ENCODE data around the gene CAVIN1.
"Not testable (repeated sequence)": the region's sequence is repeated elsewhere in the genome, so short reads cannot be mapped to it uniquely, and the experiment has no call there.

Gene CAVIN1

DNA sequence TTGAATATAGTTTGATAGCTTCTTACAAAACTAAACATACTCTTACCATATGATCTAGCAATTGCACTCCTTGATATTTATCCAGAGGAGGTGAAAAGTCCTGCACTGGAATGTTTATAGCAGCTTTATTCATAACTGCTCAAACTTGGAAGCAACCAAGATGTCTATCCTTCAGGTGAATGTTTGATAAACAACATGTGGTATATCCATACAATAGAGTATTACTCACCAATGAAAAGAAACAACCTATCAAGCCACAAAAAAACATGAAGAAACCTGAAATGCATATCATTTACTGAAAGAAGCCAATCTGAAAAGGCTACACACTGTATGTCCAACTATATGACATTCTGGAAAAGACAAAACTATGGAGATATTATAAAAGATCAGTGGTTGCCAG, 50.9 kb downstream of the CAVIN1 start:
- no peak for DNase-seq

DNA sequence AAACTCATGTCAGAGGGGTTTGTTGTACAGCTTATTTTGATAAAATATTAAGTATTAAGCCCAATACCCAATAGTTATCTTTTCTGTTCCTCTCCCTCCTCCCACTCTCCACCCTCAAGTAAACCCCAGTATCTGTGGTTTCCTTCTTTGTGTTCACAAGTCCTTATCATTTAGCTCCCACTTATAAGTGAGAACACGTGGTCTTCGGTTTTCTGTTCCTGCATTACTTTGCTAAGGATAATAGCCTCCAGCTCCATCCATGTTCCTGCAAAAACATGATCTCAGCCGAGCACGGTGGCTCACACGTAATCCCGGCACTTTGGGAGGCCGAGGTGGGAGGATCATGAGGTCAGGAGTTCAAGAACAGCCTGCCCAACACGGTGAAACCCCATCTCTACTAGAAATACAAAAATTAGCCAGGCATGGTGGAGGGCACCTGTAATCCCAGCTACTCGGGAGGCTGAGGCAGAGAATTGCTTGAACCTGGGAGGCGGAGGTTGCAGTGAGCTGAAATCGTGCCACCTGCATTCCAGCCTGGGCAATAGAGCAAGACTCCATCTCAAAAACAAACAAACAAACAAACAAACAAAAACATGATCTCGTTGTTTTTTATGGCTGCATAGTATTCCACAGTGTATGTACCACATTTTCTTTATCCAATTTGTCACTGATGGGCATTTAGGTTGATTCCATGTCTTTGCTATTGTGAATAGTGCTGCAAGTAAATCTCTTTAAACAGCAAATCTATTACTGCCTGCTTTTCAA, 54.1 kb downstream of the CAVIN1 start:
- not testable (repeated sequence) for DNase-seq

DNA sequence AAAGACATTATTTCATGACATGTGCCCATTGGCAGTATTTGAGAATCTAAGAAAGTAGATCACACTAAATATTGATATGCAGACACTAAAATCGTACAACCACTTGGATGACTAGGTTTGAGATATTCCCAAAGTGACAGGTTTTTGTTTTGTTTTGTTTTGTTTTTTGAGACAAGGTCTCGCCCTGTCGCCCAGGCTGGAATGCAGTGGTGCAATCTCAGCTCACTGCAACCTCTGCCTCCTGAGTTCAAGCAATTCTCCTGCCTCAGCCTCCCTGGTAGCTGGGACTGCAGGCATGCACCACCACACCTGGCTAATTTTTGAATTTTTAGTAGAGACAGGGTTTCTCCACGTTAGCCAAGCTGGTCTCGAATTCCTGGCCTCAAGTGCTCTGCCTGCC, 54.7 kb downstream of the CAVIN1 start:
- not testable (repeated sequence) for DNase-seq

DNA sequence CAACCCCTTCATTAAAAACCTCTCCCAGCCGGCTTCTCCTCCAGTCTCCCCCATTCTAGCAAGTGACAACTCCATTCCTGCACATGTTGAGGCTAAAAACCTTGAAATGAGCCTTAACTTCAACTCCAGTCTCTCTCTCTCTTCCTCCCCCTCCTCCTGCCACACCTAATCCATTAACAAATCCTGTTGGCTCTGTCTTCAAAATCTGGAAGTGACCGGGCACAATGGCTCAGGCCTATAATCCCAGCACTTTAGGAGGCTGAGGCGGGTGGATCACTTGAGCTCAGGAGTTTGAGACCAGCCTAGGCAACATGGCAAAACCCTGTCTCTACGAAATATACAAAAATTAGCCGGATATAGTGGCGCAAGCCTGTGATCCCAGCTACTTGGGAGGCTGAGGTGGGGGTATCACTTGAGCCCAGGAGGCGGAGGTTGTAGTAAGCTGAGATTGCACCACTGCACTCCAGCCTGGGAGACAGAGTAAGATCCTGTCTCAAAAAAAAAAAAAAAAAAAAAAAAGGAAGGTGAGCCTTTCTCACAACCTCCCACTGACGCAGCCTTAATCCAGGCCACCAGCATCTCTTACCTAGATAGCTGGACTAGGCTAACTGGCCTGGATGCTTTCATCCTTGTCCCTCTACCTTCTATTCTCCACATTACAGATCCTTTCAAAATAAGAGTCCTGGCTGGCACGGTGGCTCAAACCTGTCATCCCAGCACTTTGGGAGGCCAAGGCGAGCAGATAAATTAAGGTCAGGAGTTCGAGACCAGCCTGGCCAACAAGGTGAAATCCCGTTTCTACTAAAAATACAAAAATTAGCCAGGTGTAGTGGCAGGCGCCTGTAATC, 56.7 kb downstream of the CAVIN1 start:
- DNase-seq, result not testable (repeated sequence)

DNA sequence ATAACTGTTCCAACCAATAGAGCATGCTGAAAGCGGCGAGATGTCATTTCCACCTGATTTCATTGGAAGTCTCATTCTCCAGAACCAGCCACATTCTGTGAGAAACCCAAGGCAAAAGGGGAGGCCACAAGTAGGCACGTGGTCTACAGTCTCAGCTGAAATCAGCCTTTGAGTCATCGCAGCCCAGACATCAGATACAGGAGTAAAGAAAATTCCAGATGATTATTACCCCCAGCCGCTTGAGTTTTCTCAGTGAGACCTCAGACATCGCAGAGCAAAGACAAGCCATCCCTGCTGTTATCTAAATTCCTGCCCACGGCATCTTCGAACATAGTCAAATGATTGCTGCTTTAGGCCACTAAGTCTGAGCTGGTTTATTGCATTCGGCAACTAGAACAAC, 57.9 kb downstream of the CAVIN1 start:
- DNase-seq, result no peak

DNA sequence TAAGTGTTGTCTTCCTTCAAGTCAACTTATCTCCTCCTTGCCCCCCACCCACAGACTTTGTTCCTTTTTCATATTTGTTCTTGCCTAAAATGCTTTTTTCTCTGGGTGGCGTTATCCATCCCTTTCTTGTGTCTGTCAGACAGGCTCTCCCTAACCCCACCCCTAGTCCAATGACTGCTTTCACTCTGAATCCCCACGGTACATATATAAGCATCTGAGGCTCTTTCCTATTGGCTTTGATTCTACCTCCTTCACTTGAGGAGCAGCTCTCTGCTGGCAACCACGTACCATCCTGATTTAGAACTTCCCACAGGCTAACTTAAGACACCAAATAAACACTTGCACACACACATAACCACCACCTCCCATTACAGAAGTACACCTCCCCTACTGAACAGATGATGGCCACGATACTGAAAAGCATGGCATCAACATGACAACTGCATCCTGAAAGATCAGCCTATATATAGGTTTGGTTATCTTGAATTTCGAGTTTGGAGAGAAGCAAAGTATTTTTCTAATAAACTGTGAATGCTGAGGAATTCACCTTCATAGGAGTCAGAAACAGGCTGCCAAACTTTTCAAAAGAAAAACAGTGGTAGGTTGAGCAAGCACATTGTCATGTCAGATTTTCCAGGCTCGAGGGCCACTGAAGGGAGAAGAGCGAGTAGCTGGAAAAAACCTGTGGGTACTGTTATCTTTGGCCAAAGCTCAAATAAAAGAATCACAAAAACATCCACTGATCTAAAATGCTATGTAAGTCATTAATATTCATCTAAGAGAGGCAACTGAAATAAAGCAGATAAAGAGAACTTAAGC, 59.1 kb downstream of the CAVIN1 start:
- no peak for DNase-seq

DNA sequence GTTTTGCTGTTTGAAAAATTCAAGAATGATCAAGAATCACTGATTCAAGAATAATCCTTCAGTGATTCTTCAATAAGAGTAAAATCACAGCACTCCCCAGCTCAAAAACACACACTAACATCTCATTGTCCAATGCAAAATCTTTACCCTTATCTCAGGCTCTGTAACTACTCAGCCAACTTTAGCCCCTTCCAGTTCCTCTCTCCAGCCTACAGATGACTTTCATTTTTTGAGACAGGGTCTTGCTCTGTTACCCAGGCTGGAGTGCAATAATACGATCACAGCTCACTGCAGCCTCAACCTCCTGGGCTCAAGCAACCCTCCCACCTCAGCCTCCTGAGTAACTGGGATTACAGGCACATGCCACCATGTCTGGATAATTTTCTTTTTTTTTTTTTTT, 59.8 kb downstream of the CAVIN1 start:
- no peak for DNase-seq

DNA sequence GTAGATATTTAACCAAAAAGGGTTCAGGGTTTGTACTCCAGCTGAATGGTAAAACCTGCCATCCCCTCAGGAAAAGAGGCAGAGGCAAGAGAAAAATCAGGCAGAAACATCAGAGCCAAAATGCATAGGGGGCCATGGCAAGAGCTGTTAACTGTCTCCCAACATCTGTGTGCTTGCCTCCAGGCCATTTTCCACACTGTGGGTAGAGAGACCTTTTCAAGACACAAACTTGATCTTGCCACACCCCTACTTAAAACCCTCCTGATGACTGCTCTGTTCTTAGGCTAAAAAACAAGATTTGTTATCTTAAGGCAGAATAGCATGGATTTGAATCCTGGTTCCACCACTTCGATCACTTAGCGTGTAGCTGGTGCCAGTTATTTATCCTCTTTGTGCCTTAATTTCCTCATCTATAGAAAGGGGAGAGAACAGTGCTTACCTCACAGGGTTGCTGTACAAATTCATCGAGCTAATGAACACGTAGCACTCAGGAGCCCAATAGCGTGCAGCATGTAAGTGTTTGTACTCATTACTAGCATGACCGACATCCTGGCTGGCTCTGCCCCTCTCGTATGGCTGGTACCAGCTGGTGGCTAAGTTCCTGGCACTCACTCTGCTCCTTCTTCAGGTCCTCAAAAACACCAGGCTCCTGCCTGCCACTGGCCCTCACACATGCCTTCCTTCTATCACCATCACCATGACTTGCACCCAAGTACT, 60.7 kb downstream of the CAVIN1 start:
- no peak for DNase-seq

DNA sequence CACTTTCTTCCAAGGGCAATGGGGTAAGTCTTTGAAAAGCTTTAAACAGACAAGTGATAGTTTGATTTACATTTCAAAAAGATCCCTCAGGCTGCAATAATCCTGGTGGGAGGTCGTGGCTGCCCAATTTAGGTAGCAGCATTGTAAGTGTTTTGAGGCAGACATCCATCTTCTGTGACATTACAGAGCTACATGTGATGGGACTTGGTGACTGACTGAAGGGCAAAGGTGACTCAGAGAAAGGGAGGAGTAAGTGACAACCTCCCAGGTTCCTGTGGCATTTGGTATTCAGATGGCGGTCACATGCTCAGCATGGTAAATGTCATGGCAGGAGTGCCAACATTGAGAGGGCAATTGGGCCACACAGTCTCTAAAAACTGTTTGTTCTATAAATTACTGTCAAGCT, 61.3 kb downstream of the CAVIN1 start:
- DNase-seq, result no peak

DNA sequence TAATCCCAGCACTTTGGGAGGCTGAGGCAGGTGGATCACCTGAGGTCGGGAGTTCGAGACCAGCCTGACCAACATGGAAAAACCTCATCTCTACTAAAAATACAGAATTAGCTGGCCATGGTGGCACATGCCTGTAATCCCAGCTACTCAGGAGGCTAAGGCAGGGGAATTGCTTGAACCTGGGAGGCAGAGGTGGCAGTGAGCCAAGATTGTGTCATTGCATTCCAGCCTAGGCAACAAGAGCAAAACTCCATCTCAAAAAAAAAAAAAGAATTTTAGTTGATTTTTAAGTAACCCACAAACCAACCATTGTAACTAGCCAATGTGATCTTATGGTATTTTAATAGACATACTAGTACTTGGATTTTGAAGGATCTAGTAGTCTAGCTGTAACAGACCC, 62.7 kb downstream of the CAVIN1 start:
- DNase-seq, result not testable (repeated sequence)

DNA sequence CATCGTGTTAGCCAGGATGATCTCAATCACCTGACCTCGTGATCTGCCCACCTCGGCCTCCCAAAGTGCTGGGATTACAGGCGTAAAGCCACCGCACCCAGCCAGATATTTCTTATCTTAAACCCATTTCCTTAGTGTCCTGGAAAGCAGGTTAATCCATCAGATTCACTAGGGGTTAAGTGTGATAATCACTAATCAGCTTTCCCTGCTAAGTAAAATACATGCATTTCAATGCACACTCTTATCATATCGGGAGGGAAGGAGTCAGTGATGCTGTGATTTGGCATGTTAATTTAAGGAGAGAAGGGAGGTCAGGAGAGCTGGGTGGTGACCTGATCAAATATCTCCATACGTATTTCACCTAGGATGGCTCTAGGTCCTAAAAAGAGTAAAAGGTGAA, 63.9 kb downstream of the CAVIN1 start:
- no peak for DNase-seq

DNA sequence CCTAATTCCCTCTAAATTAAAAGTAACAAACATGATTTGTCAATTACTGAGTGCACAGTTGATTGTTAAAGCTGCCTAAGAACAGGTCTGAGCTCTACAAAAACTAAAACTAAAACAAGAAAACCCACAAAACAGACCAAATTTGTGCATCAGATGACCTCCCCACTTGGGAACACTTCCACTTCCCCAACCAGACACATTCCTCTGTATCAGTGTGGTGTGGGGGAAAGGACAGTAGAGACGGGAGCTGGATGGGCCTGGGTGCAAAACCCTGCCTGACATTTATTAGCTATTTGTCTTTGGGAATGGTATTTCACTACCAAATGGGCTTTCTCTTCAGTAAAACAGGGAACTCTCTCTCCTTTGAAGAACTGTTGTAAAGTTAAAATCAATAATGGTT, 64.6 kb downstream of the CAVIN1 start:
- no peak for DNase-seq

DNA sequence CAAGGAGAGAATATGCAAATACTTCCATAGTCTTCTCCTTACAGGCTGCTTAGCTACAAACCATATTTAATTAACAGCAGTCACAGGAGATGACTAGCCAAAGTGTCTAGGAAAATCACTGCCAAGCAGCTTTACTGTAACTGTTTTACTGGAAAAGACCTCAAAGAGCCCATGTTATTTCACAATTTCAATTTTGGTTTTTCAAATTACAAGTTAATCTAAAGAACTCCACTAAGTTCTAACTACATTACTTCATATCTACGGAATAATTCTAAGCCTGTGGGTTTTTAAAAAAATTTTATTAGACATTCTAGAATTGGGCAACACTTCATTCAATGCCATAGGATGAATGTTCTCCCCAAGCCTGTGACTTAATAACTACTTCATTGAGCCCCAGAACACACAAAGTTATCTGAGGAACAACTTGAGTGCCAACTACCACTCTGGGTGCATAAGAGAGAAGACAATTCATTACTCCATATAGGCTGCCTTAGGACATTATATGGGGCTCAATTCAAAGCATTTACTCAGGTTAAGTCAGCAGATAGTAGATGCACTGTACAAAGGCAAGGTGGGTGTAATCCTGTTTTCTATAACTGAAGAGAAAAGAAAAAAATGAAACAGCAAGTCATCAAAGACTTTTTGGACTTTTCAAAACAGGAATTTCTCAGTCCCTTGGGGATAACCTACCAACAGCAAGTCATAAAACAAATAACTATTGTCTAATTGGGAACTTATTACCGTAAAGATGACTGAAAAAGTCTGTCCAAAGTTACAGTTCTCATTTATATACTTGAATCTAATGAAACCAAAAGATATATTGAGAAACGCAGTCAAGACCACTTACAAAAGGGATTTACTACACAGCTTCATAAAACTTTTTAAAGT, 67.9 kb downstream of the CAVIN1 start:
- no peak for DNase-seq
